ENCODE data around the gene RAVER1. TPM values are rescaled to one million over a fixed set of nuclear protein-coding genes. Genes with fewer than 3 reads are reported as not detected.
A peak's percentile ranks its signal among the peaks of the same experiment; 100 is the strongest.

RAVER1 gene
- total and polyA plus RNA-seq, 2 of the 13 experiments (the other 11 are each of a cell fraction or from before 2014, with no cell fraction given), result 3.6 to 7.9 TPM

GRCh38 chr19:10334588-10335351, 1.4 kb upstream of the RAVER1 start (continued):
- TF ChIP-seq KIAA2018 (CRISPR knock-in tag; IDR thresholded peaks at IDR 0.05; ENCODE audit: borderline replicate concordance), result no peak
- TF ChIP-seq ZNF776 (CRISPR knock-in tag; IDR thresholded peaks at IDR 0.05), result 0 out of 2 replicates have a peak, but pooled peaks have one; percentile 28
- no peak for TF ChIP-seq ZNF337 (CRISPR knock-in tag; IDR thresholded peaks at IDR 0.05; ENCODE audit: borderline replicate concordance, low read depth)
- peak; percentile 61; the same call in 1 of the 2 replicates for TF ChIP-seq DMAP1 (CRISPR knock-in tag; IDR thresholded peaks at IDR 0.05)
- no peak for TF ChIP-seq KDM5A (IDR thresholded peaks at IDR 0.05; ENCODE audit: borderline replicate concordance, low read length)
- no peak for TF ChIP-seq FOXO4 (CRISPR knock-in tag; conservative IDR thresholded peaks at IDR 0.05)
- no peak for TF ChIP-seq ZNF569 (CRISPR knock-in tag; IDR thresholded peaks at IDR 0.05; ENCODE audit: borderline replicate concordance)
- TF ChIP-seq ZNF720 (CRISPR knock-in tag; IDR thresholded peaks at IDR 0.05), result no peak
- TF ChIP-seq SSRP1 (CRISPR knock-in tag; IDR thresholded peaks at IDR 0.05), result no peak
- no peak for TF ChIP-seq ZNF205 (CRISPR knock-in tag; IDR thresholded peaks at IDR 0.05)
- no peak for TF ChIP-seq FOXK2 (IDR thresholded peaks at IDR 0.05)
- TF ChIP-seq ZNF766 (CRISPR knock-in tag; IDR thresholded peaks at IDR 0.05; ENCODE audit: borderline replicate concordance), result 0 out of 2 replicates have a peak, but pooled peaks have one; percentile 35
- peak; percentile 91 for TF ChIP-seq MAX (IDR thresholded peaks at IDR 0.05)
- TF ChIP-seq GFI1 (CRISPR knock-in tag; IDR thresholded peaks at IDR 0.05; ENCODE audit: borderline replicate concordance), result no peak
- no peak for TF ChIP-seq ZMYM3 (CRISPR knock-in tag; IDR thresholded peaks at IDR 0.05)
- no peak for TF ChIP-seq ATF3 (CRISPR knock-in tag; IDR thresholded peaks at IDR 0.05)
- TF ChIP-seq ZNF335 (CRISPR knock-in tag; IDR thresholded peaks at IDR 0.05), result no peak
- no peak; the same call in none of the 2 replicates for TF ChIP-seq ZNF350 (CRISPR knock-in tag; IDR thresholded peaks at IDR 0.05; ENCODE audit: borderline replicate concordance, low read depth)
- TF ChIP-seq MAF1 (CRISPR knock-in tag; IDR thresholded peaks at IDR 0.05; ENCODE audit: borderline replicate concordance), result peak; percentile 34
- TF ChIP-seq PRMT3 (CRISPR knock-in tag; IDR thresholded peaks at IDR 0.05; ENCODE audit: borderline replicate concordance, low read depth), result no peak
- TF ChIP-seq NCOA2 (CRISPR knock-in tag; IDR thresholded peaks at IDR 0.05), result no peak

All from HepG2 (cell line).